Neuronal stem cell (in vitro differentiated cells): Measurements from ENCODE around the gene PDGFC.
"Not testable (repeated sequence)": the region's sequence is repeated elsewhere in the genome, so short reads cannot be mapped to it uniquely, and the experiment has no call there.

ENCODE experiments used
- DNase-seq: peaks from one replicate; pipeline ENCODE4 v3.0.0-alpha.2; 2013; ENCODE audit warnings: low spot score
- H2AFZ ChIP-seq: one replicate; pipeline ENCODE4 v1.6.1; 2013; ENCODE audit warnings: mild to moderate bottlenecking, low read length, inconsistent platforms
- H2AK5ac ChIP-seq: 2 replicates; pipeline ENCODE4 v1.6.1; 2013; ENCODE audit warnings: low read depth, mild to moderate bottlenecking, inconsistent platforms, low read length, moderate library complexity, mixed read lengths
- H2BK120ac ChIP-seq: 2 replicates; pipeline ENCODE4 v1.6.1; 2013; ENCODE audit warnings: low read depth, mild to moderate bottlenecking, inconsistent platforms, low read length, moderate library complexity, mixed read lengths
- H2BK12ac ChIP-seq: one replicate; pipeline ENCODE4 v1.6.1; 2013; ENCODE audit warnings: low read length, inconsistent platforms
- H2BK15ac ChIP-seq: 2 replicates; pipeline ENCODE4 v1.6.1; 2013; ENCODE audit warnings: mild to moderate bottlenecking, low read length, inconsistent platforms, mixed read lengths
- H2BK5ac ChIP-seq: one replicate; pipeline ENCODE4 v1.6.1; 2013; ENCODE audit warnings: inconsistent platforms, mild to moderate bottlenecking, low read length, moderate library complexity
- H3K14ac ChIP-seq: one replicate; pipeline ENCODE4 v1.6.1; 2013; ENCODE audit warnings: low read length, inconsistent platforms
- H3K18ac ChIP-seq: 2 replicates; pipeline ENCODE4 v1.6.1; 2013; ENCODE audit warnings: low read length, inconsistent platforms
- H3K23ac ChIP-seq: 2 replicates; pipeline ENCODE4 v1.6.1; 2013; ENCODE audit warnings: low read depth, mild to moderate bottlenecking, mixed read lengths, low read length, inconsistent platforms; ENCODE audit not compliant: poor library complexity
- H3K27ac ChIP-seq: replicated peaks from 3 replicates; pipeline ENCODE4 v1.5.1; 2013; ENCODE audit warnings: low read length, inconsistent platforms
- H3K27me3 ChIP-seq, 3 experiments: 2 replicates each; pipeline ENCODE4 v1.6.1; 2013; ENCODE audit warnings: low read length in 3 of 3, mild to moderate bottlenecking in 2 of 3, inconsistent platforms in 1 of 3, low read depth in 1 of 3, mixed read lengths in 1 of 3, moderate library complexity in 1 of 3; ENCODE audit not compliant: control insufficient read depth in 3 of 3, insufficient read depth in 3 of 3
- H3K36me3 ChIP-seq, 2 donors: replicated peaks in 1 of 2; 2 replicates each; pipeline ENCODE4 v1.6.1; 2013; ENCODE audit warnings: low read length in 2 of 2; ENCODE audit not compliant: control insufficient read depth in 2 of 2, insufficient read depth in 2 of 2
- H3K4ac ChIP-seq: 2 replicates; pipeline ENCODE4 v1.6.1; 2013; ENCODE audit warnings: inconsistent platforms, mild to moderate bottlenecking, low read length, moderate library complexity
- H3K4me1 ChIP-seq, 2 donors: 1 replicate in 1 of 2; 2 replicates in 1 of 2; pipeline ENCODE4 v1.6.1; 2013; ENCODE audit warnings: low read length in 2 of 2, low read depth in 1 of 2; ENCODE audit not compliant: control insufficient read depth in 2 of 2, insufficient read depth in 1 of 2
- H3K4me2 ChIP-seq: one replicate; pipeline ENCODE4 v1.6.1; 2013; ENCODE audit warnings: mild to moderate bottlenecking, low read length, inconsistent platforms; ENCODE audit not compliant: insufficient read depth, poor library complexity, severe bottlenecking
- H3K4me3 ChIP-seq, 2 donors: 2 replicates each; pipeline ENCODE4 v1.5.1; 2013; ENCODE audit warnings: low read length in 2 of 2, mild to moderate bottlenecking in 2 of 2, inconsistent platforms in 1 of 2, moderate library complexity in 1 of 2
- H3K79me1 ChIP-seq: one replicate; pipeline ENCODE4 v1.6.1; 2013; ENCODE audit warnings: low read depth, mild to moderate bottlenecking, inconsistent platforms, low read length, moderate library complexity
- H3K9ac ChIP-seq: one replicate; pipeline ENCODE4 v1.6.1; 2013; ENCODE audit warnings: mild to moderate bottlenecking, low read depth, low read length, inconsistent platforms; ENCODE audit not compliant: poor library complexity
- H3K9me3 ChIP-seq, 2 donors: replicated peaks in 1 of 2; 2 replicates each; pipeline versions ENCODE3 to v1.6.1; 2013; ENCODE audit warnings: low read length in 2 of 2, mild to moderate bottlenecking in 2 of 2, inconsistent platforms in 1 of 2, low read depth in 1 of 2, mixed read lengths in 1 of 2, moderate library complexity in 1 of 2; ENCODE audit not compliant: control insufficient read depth in 2 of 2, insufficient read depth in 1 of 2
- H4K8ac ChIP-seq: one replicate; pipeline ENCODE4 v1.6.1; 2013; ENCODE audit warnings: low read depth, mild to moderate bottlenecking, inconsistent platforms, low read length, moderate library complexity
- H4K91ac ChIP-seq: one replicate; pipeline ENCODE4 v1.6.1; 2013; ENCODE audit warnings: low read length, low read depth, mild to moderate bottlenecking, inconsistent platforms; ENCODE audit not compliant: poor library complexity
- WGBS, 2 donors: extraction: QIAGEN DNeasy Blood & Tissue Kit; methylation state at CpG; one replicate each; pipeline ENCODE4 v1.1.7; 2013; ENCODE audit warnings: missing lambda C conversion rate in 2 of 2, mixed read lengths in 1 of 2; ENCODE audit not compliant: insufficient read length in 2 of 2, insufficient replicate concordance in 1 of 2; ENCODE audit errors: extremely low coverage in 2 of 2; 5-methylcytosine and 5-hydroxymethylcytosine counted together

PDGFC gene

GRCh38 chr4:156939139-156939538 is 32.5 kb downstream of the PDGFC start:
- Histone ChIP-seq H2BK12ac (no peak overlapping the region), H3K4me3 (no peak overlapping the region), H3K79me1 (no peaks in the 10 kb centered on the region), H3K9ac (no peak overlapping the region), H3K14ac (no peak overlapping the region), H2BK120ac (no peak overlapping the region), H3K18ac (no peak overlapping the region), H3K4ac (no peak overlapping the region), H3K23ac (no peak overlapping the region), H2BK5ac (no peak overlapping the region), H3K27ac (no peak overlapping the region), H2AK5ac (no peak overlapping the region), H4K8ac (no peak overlapping the region), H3K4me2 (no peak overlapping the region), H3K36me3 (no peaks in the 10 kb centered on the region), H4K91ac (no peak overlapping the region), H3K4me1 (peaks cover 2 to 3% of the 10 kb centered on the region in 2 donors), H3K9me3 (no peaks in the 10 kb centered on the region), H2BK15ac (no peak overlapping the region), H2AFZ (no peak overlapping the region), H3K27me3 (no peaks in the 10 kb centered on the region)
- no peak for DNase-seq
- no CpG with 5 or more reads among the region's 3 CpGs for WGBS, 2 donors

- no peak overlapping the region for H4K91ac ChIP-seq
- H3K4me1 ChIP-seq: no peaks in the 10 kb centered on the region
- H3K27ac ChIP-seq: no peak overlapping the region
- no peak overlapping the region for H3K23ac ChIP-seq
- no peak overlapping the region for H3K4ac ChIP-seq
- H2BK5ac ChIP-seq: no peak overlapping the region
- DNase-seq: no peak
- WGBS, 2 donors: no CpG with 5 or more reads among the region's 2 CpGs
- no peaks in the 10 kb centered on the region for H3K9me3 ChIP-seq
- H2AFZ ChIP-seq: no peak overlapping the region
- no peak overlapping the region for H3K4me3 ChIP-seq
- no peak overlapping the region for H3K14ac ChIP-seq
- no peaks in the 10 kb centered on the region for H3K27me3 ChIP-seq
- H2AK5ac ChIP-seq: no peak overlapping the region
- H3K9ac ChIP-seq: no peak overlapping the region
- no peak overlapping the region for H3K18ac ChIP-seq
- no peak overlapping the region for H4K8ac ChIP-seq
- H3K36me3 ChIP-seq: no peaks in the 10 kb centered on the region
- no peak overlapping the region for H2BK12ac ChIP-seq
- H2BK120ac ChIP-seq: no peak overlapping the region
- no peaks in the 10 kb centered on the region for H3K79me1 ChIP-seq
- no peak overlapping the region for H2BK15ac ChIP-seq
- H3K4me2 ChIP-seq: no peak overlapping the region
Measured at GRCh38 chr4:156934259-156934635, 37.4 kb downstream of the PDGFC start.

- H3K4me2 ChIP-seq: no peak overlapping the region
- no peak overlapping the region for H2AFZ ChIP-seq
- H3K4me1 ChIP-seq: no peaks in the 10 kb centered on the region
- no peak overlapping the region for H2BK5ac ChIP-seq
- H3K36me3 ChIP-seq: no peaks in the 10 kb centered on the region
- no peak overlapping the region for H3K9ac ChIP-seq
- no peak overlapping the region for H4K91ac ChIP-seq
- no peak overlapping the region for H2BK15ac ChIP-seq
- no peak overlapping the region for H2BK120ac ChIP-seq
- H3K27ac ChIP-seq: no peak overlapping the region
- no peak overlapping the region for H4K8ac ChIP-seq
- H3K4ac ChIP-seq: no peak overlapping the region
- no peaks in the 10 kb centered on the region for H3K9me3 ChIP-seq
- DNase-seq: no peak
- no peak overlapping the region for H3K14ac ChIP-seq
- H3K23ac ChIP-seq: no peak overlapping the region
- no peak overlapping the region for H3K4me3 ChIP-seq
- H2AK5ac ChIP-seq: no peak overlapping the region
- no peaks in the 10 kb centered on the region for H3K27me3 ChIP-seq
- H2BK12ac ChIP-seq: no peak overlapping the region
- no peak overlapping the region for H3K18ac ChIP-seq
- no peaks in the 10 kb centered on the region for H3K79me1 ChIP-seq
- WGBS, 2 donors: no CpG with 5 or more reads among the region's 5 CpGs
Measured at GRCh38 chr4:156933633-156934258, 37.9 kb downstream of the PDGFC start.

- H4K8ac ChIP-seq, H2BK5ac ChIP-seq, H2BK12ac ChIP-seq, H2AK5ac ChIP-seq, H3K4ac ChIP-seq, H3K23ac ChIP-seq, H3K18ac ChIP-seq, DNase-seq, H4K91ac ChIP-seq, H3K9me3 ChIP-seq, H3K4me2 ChIP-seq, H3K9ac ChIP-seq, H3K4me1 ChIP-seq, H2BK15ac ChIP-seq, H3K79me1 ChIP-seq, H3K14ac ChIP-seq, H3K4me3 ChIP-seq, H3K27me3 ChIP-seq, H2AFZ ChIP-seq, H2BK120ac ChIP-seq, H3K36me3 ChIP-seq, H3K27ac ChIP-seq: not testable (repeated sequence)
- WGBS, 2 donors: no CpG with 5 or more reads among the region's 2 CpGs
Measured at GRCh38 chr4:156932360-156932759, 39.2 kb downstream of the PDGFC start.
